ENCODE results near the gene VPS13C.

Gene VPS13C

GRCh38 chr15:61869656-61870055 is 190.6 kb downstream of the VPS13C start:
- Histone ChIP-seq H3K4me3 (IDR thresholded peaks at IDR 0.05; ENCODE audit: insufficient read depth, low read depth, low read length) (no peak overlapping the region), H3K27ac (no peak overlapping the region), H3K27me3 (ENCODE audit: insufficient read depth, low read depth) (no peaks in the 10 kb centered on the region), H3K9ac (no peak overlapping the region), H3K4me1 (ENCODE audit: low read depth, poor library complexity, severe bottlenecking) (peaks cover 7% of the 10 kb centered on the region), H2AFZ (ENCODE audit: low read depth) (no peak overlapping the region), H3K79me2 (ENCODE audit: insufficient read depth, low read depth) (no peaks in the 10 kb centered on the region), H3K4me2 (no peak overlapping the region), H3K36me3 (ENCODE audit: insufficient read depth) (no peaks in the 10 kb centered on the region), H4K20me1 (ENCODE audit: insufficient read depth) (no peaks in the 10 kb centered on the region)
- no peak for TF ChIP-seq CTCF (conservative IDR thresholded peaks at IDR 0.05; ENCODE audit: low read depth, low read length)

GRCh38 chr15:61861962-61862361 is 198.3 kb downstream of the VPS13C start:
- Histone ChIP-seq H3K27me3 (ENCODE audit: insufficient read depth, low read depth) (no peaks in the 10 kb centered on the region), H3K4me2 (no peak overlapping the region), H3K36me3 (ENCODE audit: insufficient read depth) (no peaks in the 10 kb centered on the region), H3K27ac (no peak overlapping the region), H4K20me1 (ENCODE audit: insufficient read depth) (no peaks in the 10 kb centered on the region), H3K79me2 (ENCODE audit: insufficient read depth, low read depth) (no peaks in the 10 kb centered on the region), H3K9ac (no peak overlapping the region), H3K4me3 (IDR thresholded peaks at IDR 0.05; ENCODE audit: insufficient read depth, low read depth, low read length) (no peak overlapping the region), H2AFZ (ENCODE audit: low read depth) (no peak overlapping the region), H3K4me1 (ENCODE audit: low read depth, poor library complexity, severe bottlenecking) (no peaks in the 10 kb centered on the region)
- no peak for TF ChIP-seq CTCF (conservative IDR thresholded peaks at IDR 0.05; ENCODE audit: low read depth, low read length)

- Histone ChIP-seq H3K27ac (no peak overlapping the region), H3K4me3 (IDR thresholded peaks at IDR 0.05; ENCODE audit: insufficient read depth, low read depth, low read length) (no peak overlapping the region), H4K20me1 (ENCODE audit: insufficient read depth) (no peaks in the 10 kb centered on the region), H3K36me3 (ENCODE audit: insufficient read depth) (no peaks in the 10 kb centered on the region), H3K4me2 (no peak overlapping the region), H2AFZ (ENCODE audit: low read depth) (no peak overlapping the region), H3K4me1 (ENCODE audit: low read depth, poor library complexity, severe bottlenecking) (no peaks in the 10 kb centered on the region), H3K79me2 (ENCODE audit: insufficient read depth, low read depth) (no peaks in the 10 kb centered on the region), H3K9ac (no peak overlapping the region), H3K27me3 (ENCODE audit: insufficient read depth, low read depth) (no peaks in the 10 kb centered on the region)
- TF ChIP-seq CTCF (conservative IDR thresholded peaks at IDR 0.05; ENCODE audit: low read depth, low read length), result no peak
Measured at GRCh38 chr15:61857169-61857829, 202.9 kb downstream of the VPS13C start.

GRCh38 chr15:61856295-61856694 is 204.0 kb downstream of the VPS13C start:
- no peak overlapping the region for H3K27ac ChIP-seq
- no peak overlapping the region for H3K4me3 ChIP-seq (IDR thresholded peaks at IDR 0.05; ENCODE audit: insufficient read depth, low read depth, low read length)
- H4K20me1 ChIP-seq (ENCODE audit: insufficient read depth), result no peaks in the 10 kb centered on the region
- TF ChIP-seq CTCF (conservative IDR thresholded peaks at IDR 0.05; ENCODE audit: low read depth, low read length), result no peak
- no peak overlapping the region for H2AFZ ChIP-seq (ENCODE audit: low read depth)
- H3K79me2 ChIP-seq (ENCODE audit: insufficient read depth, low read depth), result no peaks in the 10 kb centered on the region
- H3K27me3 ChIP-seq (ENCODE audit: insufficient read depth, low read depth), result no peaks in the 10 kb centered on the region
- no peak overlapping the region for H3K4me2 ChIP-seq
- H3K9ac ChIP-seq, result no peak overlapping the region
- no peaks in the 10 kb centered on the region for H3K4me1 ChIP-seq (ENCODE audit: low read depth, poor library complexity, severe bottlenecking)
- no peaks in the 10 kb centered on the region for H3K36me3 ChIP-seq (ENCODE audit: insufficient read depth)

Measured in KMS-11 (cell line).